ENCODE results near the gene JARID2.

JARID2 gene

DNA sequence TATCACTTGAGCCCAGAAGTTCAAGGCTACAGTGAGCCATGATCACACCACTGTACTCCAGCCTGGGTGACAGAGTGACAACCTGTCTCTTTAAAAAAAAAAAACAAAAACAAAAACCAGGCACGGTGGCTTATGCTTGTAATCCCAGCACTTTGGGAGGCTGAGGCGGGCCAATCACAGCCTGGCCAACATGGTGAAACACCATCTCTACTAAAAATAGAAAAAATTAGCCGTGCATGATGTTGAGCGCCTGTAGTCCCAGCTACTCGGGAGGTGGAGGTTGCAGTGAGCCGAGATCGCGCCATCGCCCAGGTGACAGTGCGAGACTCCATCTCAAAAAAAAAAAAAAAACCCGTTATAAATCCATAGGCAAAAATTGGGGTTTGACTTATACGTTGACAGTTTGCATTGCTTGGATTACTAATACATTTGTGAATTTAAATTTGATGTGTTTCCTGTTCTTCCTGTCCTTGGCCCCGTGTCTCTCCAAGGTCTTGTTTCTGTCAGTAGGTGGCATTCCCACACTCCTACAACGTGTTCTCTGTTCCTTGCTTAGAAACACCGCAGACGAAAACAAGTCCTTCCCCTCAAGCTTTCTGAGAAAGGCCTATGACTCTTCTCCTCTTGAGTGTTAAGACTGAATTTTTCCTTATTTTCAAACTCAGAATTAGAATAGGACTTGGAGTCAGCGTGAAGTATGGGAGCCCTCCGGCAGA is 269.9 kb downstream of the JARID2 start:
- TF ChIP-seq, protein P1, sequence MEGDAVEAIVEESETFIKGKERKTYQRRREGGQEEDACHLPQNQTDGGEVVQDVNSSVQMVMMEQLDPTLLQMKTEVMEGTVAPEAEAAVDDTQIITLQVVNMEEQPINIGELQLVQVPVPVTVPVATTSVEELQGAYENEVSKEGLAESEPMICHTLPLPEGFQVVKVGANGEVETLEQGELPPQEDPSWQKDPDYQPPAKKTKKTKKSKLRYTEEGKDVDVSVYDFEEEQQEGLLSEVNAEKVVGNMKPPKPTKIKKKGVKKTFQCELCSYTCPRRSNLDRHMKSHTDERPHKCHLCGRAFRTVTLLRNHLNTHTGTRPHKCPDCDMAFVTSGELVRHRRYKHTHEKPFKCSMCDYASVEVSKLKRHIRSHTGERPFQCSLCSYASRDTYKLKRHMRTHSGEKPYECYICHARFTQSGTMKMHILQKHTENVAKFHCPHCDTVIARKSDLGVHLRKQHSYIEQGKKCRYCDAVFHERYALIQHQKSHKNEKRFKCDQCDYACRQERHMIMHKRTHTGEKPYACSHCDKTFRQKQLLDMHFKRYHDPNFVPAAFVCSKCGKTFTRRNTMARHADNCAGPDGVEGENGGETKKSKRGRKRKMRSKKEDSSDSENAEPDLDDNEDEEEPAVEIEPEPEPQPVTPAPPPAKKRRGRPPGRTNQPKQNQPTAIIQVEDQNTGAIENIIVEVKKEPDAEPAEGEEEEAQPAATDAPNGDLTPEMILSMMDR (IDR thresholded peaks at IDR 0.05; ENCODE audit: low read depth, low read length), result no peak
- no peak overlapping the region for H3K4me3 ChIP-seq (ENCODE audit: low read depth, low read length)

DNA sequence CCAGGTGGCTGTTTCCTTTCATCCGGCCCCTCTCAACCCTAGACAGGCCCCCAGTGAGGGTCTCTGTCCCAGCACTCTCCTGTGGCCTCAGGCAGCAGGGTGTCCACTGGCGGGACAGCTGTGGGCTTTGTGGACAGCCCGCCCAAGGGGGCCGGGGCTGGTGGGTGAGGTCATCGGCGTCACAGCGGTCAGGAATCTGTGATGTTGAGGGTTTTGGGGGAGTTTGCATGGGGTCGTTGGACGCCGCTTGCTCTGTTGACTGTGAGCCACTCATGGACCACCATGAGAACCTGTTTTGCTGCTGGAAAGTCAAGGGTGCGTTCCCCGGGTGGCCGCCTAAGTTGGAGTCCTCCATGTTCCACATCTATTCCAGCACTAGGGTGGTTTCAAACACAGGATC is 270.5 kb downstream of the JARID2 start:
- no peak overlapping the region for H3K4me3 ChIP-seq (ENCODE audit: low read depth, low read length)
- TF ChIP-seq, protein P1 (IDR thresholded peaks at IDR 0.05; ENCODE audit: low read depth, low read length), result no peak

DNA sequence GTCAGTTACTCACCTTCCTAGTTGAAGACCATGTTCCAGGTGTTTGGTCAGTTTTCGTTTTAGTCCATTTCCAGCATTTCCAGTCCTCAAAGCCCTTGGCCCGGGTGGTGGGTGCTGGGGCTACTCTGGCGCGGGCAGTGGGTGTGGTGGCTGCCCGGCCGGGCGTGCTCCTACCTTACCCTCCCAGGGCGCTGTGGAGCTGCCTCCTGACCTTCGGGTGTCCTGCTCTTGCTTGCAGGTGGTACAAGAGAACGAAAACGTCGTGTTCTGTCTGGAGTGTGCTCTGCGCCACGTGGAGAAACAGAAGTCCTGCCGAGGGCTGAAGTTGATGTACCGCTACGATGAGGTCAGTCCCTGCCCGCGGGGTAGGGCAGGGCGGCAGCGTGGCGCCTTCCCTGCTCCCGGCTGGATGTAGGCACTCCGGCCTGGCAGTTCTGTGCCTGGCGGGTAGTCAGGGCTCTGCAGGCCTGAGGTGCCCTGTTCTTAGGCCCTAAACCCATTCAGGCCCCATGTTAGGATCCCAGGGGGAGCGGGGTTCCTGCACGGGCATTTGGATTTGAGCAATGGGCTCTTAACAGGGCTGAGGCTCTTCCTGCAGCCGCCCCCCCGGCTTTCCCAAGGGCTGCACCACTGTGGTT is 271.2 kb downstream of the JARID2 start:
- TF ChIP-seq, protein P1 (IDR thresholded peaks at IDR 0.05; ENCODE audit: low read depth, low read length), result no peak
- H3K4me3 ChIP-seq (ENCODE audit: low read depth, low read length), result no peak overlapping the region

DNA sequence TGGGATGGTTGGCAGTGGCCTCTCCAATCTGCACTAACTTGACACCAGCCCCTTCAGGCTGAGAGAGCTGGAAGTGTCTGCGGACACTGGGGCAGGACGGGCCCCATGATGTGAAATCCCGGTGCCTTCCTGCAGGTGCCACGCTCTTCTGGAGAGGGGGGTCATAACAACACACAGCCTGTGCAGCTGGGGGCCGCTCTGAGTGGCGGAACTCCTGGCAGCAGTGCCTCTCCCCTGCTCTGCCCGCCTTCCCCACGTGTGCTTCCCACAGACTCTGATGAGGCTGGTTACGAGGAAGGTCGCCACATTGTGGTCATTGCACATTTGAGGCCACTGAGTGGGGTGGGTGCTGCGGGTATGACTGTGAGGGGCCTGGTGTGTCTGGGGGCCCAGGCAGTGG is 271.7 kb downstream of the JARID2 start:
- H3K4me3 ChIP-seq (ENCODE audit: low read depth, low read length), result no peak overlapping the region
- TF ChIP-seq, protein P1 (IDR thresholded peaks at IDR 0.05; ENCODE audit: low read depth, low read length), result no peak

DNA sequence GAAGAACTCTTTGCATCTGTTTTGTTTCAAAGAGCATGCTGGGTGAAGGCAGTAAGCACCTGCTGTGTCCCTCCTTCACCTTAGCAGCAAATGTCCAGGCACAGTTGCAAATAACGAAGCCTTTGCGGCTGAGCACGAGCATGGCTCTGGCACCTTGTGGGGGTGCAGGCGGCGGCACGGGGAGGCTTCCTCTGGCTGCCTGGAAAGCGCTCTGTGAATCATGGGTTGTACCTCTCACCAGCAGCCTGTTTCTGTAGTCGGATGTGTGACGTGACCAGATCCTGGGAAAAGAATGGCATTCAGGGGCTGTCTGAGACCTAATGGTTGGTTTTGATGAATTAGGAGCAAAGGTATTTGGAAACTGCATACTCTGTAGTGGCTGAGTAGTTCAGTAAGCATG is 272.2 kb downstream of the JARID2 start:
- TF ChIP-seq, protein P1 (IDR thresholded peaks at IDR 0.05; ENCODE audit: low read depth, low read length), result no peak
- no peak overlapping the region for H3K4me3 ChIP-seq (ENCODE audit: low read depth, low read length)

DNA sequence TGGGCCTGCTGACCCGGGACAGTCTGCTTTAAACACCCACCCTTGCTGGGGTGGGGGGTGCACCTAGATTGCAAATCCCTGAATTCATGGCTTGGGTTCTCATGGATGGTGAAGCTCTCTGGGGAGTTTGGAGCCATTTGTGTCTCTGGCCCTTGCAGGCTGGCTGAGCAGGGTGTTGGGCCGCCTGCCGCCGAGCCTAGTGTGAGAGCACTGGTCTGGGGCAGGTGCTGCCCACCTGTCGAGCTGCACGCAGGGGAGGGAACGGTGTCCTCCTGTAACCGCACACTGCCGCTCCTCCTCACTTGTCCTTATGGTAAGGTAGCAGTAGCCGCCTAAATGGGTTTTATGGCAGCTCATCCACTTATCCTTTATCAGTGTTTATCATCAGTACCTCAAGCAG is 273.0 kb downstream of the JARID2 start:
- TF ChIP-seq, protein P1 (IDR thresholded peaks at IDR 0.05; ENCODE audit: low read depth, low read length), result no peak
- H3K4me3 ChIP-seq (ENCODE audit: low read depth, low read length), result no peak overlapping the region

DNA sequence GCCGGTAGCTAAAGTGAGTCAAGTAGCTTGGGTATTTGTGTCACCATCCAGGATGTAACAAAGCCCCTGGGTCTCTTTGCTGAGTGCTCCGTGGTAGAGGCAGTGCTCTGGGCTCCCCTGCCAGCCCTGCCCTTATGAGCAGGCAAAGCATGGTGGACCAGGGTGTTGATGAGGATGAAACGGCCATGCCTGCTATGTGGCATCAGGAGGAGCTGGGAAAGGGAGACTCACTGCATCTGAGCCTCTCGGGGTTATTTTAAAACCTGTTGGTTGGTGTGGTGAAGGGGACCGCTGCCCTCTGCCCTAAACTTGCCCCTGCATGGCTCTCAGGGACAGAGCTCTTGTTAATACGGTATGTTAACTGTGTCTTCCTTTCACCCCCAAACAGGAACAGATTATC is 273.8 kb downstream of the JARID2 start:
- no peak overlapping the region for H3K4me3 ChIP-seq (ENCODE audit: low read depth, low read length)
- TF ChIP-seq, protein P1 (IDR thresholded peaks at IDR 0.05; ENCODE audit: low read depth, low read length), result no peak
